K562 (cell line): Measurements from ENCODE around the gene NFATC2. TPM values are rescaled to one million over a fixed set of nuclear protein-coding genes. Genes with fewer than 3 reads are reported as not detected.

Experiments used
- CHD4 ChIP-seq: fragments of 200-600 bp; sonication (generic); IDR thresholded peaks from 3 replicates; pipeline ENCODE4 v1.6.1; 2012; ENCODE audit warnings: low read depth, mild to moderate bottlenecking, mixed read lengths, low read length, inconsistent platforms; ENCODE audit not compliant: insufficient read depth, insufficient replicate concordance, poor library complexity, severe bottlenecking
- CHD7 ChIP-seq: fragments of 200-600 bp; sonication (generic); IDR thresholded peaks from one replicate; pipeline ENCODE4 v1.6.1; 2012; ENCODE audit warnings: mild to moderate bottlenecking, low read depth, low read length, inconsistent platforms
- CLOCK ChIP-seq: fragments of 250-450 bp; sonication (Bioruptor Pico); IDR thresholded peaks from 2 replicates; pipeline ENCODE4 v1.4.0; 2020; ENCODE audit warnings: mild to moderate bottlenecking, moderate library complexity, borderline replicate concordance
- PRDM10 ChIP-seq: fragments of 450-650 bp; IDR thresholded peaks from 2 replicates; pipeline ENCODE4 v1.6.1; 2018; ENCODE audit not compliant: partially characterized antibody
- SPI1 ChIP-seq: IDR thresholded peaks from 2 replicates; pipeline ENCODE4 v1.6.1; 2011; ENCODE audit warnings: low read depth, low read length, control low read depth, borderline replicate concordance
- polyA plus RNA-seq, 8 experiments: library from polyadenylated mRNA; depleted of rRNA in 4 of 8; stranded (reverse) in 5 of 8; unstranded in 3 of 8; fragments of >200 nt; fragmentation: Nextera tagmentation in 2 of 8; fragmentation: Illumina TruSeq in 1 of 8; extraction: Ambion mirVana in 2 of 8; extraction: Trizol in 1 of 8; gene quantifications; 2 replicates each; pipeline versions ENCODE4 v1.2.1 to v1.2.3, GENCODE V29; 2011 to 2014; ENCODE audit warnings: inconsistent platforms in 1 of 8, missing spikeins in 1 of 8
- total RNA-seq, 7 experiments: library from RNA; depleted of rRNA in 6 of 7; stranded (reverse); fragments of >200 nt in 6 of 7; fragmentation: Illumina TruSeq in 2 of 7; extraction: Trizol in 2 of 7; gene quantifications; 2 replicates each; pipeline versions ENCODE4 v1.2.1 to v1.2.3, GENCODE V29; 2011 to 2021; ENCODE audit warnings: low replicate concordance in 1 of 7
- TF ChIP-seq, protein P1 (sequence below), 2 experiments: fragments of 250-450 bp in 1 of 2; fragments of 450-650 bp in 1 of 2; sonication (Bioruptor Pico) in 1 of 2; IDR thresholded peaks; 2 replicates each; pipeline versions ENCODE4 v1.6.1 to v1.8.0; 2016 to 2021; ENCODE audit warnings: mild to moderate bottlenecking in 2 of 2, moderate library complexity in 2 of 2, missing compliant biosample characterization in 1 of 2, missing genetic modification characterization in 1 of 2

Gene NFATC2
- total and polyA plus RNA-seq, 9 of the 15 experiments (the other 6 are each of a cell fraction or from before 2014, with no cell fraction given) = 1.9 to 11.2 (median 3.0) TPM

DNA sequence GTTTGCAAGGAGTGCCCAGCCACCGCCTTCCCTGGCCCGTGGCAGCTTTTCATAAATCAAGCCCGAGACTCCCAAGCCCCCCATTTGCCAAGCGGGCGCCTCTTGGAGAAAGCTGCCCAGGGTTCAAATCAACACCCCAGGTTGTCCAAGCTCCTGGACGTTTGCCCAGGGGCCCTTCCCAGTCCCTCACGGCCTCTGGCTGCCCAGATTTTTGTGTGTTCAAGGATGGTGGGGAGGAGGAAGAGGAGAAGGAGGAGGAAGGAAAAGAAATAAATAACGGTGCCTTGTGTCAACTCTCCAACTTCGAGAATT, 20.6 kb upstream of the NFATC2 start (continued):
- TF ChIP-seq CHD7 (no peak), CLOCK (CRISPR knock-in tag) (no peak), PRDM10 (no peak), SPI1 (no peak), CHD4 (no peak)
- TF ChIP-seq, protein P1, sequence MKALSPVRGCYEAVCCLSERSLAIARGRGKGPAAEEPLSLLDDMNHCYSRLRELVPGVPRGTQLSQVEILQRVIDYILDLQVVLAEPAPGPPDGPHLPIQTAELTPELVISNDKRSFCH (CRISPR knock-in tag; IDR thresholded peaks at IDR 0.05) = no peak
- TF ChIP-seq, protein P1 (tag; IDR thresholded peaks at IDR 0.05) = no peak
